Stimulated activated CD8-positive, alpha-beta memory T cell treated with anti-CD3 and anti-CD28 coated beads, Interleukin-4, amount 100 ng/mL, for 4 hours (primary cell): ENCODE results near the gene CAPN2.
"Not testable (repeated sequence)": the region's sequence is repeated elsewhere in the genome, so short reads cannot be mapped to it uniquely, and the experiment has no call there.

Experiments used
- DNase-seq, 2 donors: peaks; one replicate each; pipeline ENCODE4 v3.0.0-alpha.2; 2020; ENCODE audit warnings: low read depth in 2 of 2, low spot score in 1 of 2

Gene CAPN2

DNA sequence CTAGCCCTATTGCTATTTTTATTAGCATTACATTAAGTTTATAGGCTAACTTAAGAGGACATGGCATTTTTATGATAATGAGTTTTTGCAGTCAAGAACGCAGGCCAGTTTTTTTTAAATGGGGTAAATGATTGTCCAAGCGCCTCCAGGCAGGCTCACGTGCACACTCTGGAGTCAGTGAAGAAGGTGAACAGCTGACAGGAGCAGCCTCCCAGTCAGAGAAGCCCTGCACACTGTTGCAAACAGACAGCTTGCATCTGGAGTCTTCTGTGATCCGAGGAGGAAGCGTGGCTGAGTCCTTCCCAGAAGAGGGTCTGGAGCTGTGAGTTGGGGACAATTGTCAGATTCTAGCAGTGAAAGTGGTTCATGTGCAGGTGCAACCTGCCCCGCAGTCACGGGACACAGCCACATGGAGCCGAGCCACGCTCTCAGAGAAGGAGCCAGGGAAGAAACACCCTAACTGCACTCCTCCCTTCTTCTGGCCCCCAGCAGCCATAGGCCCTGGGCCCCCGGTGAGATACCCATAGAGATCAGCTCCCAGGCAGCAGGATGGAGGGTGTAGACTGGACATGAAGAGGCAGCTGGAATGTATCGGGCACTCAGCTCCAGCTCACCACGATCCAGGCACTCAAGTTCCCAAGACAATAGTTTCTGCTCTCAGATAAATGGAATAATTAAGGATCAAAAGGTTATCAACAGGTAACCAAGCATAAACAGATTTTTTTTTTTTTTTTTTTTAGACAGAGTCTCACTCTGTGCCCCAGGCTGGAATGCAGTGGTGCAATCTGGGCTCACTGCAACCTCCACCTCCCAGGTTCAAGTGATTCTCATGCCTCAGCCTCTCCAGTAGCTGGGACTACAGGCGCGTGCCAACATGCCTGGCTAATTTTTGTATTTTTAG, 26.4 kb downstream of the CAPN2 start:
- no peak for DNase-seq

GRCh38 chr1:223739366-223740037, 27.2 kb downstream of the CAPN2 start:
- no peak for DNase-seq

- not testable (repeated sequence) for DNase-seq
Observed at GRCh38 chr1:223740038-223740736, 27.8 kb downstream of the CAPN2 start.

DNA sequence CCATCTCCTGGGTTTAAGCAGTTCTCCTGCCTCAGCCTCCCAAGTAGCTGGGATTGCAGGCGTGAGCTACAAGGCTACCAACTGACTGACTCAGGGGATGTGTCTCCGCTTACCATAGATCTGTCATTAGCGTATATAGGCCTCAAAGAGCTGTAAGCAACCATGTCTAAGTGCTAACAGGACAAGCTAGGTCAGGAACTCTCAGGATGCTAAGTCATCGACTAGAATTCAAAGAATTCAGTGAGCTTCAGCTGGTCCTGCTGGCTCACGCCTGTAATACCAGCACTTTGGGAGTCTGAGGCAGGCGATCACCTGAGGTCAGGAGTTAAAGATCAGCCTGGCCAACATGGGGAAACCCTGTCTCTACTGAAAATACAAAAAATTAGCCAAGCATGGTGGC, 29.5 kb downstream of the CAPN2 start:
- DNase-seq, result no peak

- no peak for DNase-seq
Observed at GRCh38 chr1:223742856-223743517, 30.6 kb downstream of the CAPN2 start.

DNA sequence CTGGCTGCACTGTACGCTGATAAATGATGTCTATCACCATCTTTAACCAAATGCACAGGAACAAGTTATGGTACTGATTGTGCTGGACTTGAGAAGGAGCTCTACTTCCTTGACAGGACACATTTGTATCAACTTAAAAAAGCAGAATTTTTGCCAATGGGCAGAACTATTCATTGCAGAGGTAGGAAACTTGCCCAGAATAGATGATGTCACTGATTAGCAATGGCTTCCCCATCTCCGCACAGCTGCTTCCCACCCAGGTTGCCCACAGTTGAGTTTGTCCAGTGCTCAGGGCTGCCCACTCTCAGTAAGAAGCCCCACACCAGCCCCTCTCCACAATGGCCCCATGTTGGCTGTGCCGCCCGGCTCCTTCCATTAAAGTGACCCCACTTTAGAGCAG, 33.4 kb downstream of the CAPN2 start:
- no peak for DNase-seq

- no peak for DNase-seq
Observed at GRCh38 chr1:223747838-223748335, 35.5 kb downstream of the CAPN2 start.

DNA sequence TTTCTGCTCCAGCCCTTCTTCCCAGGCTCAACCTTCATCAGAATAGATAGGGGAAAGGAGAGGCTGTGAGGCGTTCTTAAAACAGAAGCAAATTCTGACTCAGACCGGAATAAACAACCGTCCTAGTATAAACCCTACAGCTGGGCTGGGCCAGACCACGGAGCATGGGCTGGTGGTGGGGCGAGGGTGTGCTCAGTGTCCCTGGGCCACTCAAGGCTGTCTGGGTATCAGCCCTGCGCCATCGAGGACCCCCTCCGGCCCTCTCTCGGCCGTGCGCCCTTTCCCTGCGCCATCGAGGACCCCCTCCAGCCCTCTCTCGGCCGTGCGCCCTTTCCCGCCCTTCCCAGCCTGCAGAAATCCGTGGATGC, 36.0 kb downstream of the CAPN2 start:
- DNase-seq, result no peak

DNA sequence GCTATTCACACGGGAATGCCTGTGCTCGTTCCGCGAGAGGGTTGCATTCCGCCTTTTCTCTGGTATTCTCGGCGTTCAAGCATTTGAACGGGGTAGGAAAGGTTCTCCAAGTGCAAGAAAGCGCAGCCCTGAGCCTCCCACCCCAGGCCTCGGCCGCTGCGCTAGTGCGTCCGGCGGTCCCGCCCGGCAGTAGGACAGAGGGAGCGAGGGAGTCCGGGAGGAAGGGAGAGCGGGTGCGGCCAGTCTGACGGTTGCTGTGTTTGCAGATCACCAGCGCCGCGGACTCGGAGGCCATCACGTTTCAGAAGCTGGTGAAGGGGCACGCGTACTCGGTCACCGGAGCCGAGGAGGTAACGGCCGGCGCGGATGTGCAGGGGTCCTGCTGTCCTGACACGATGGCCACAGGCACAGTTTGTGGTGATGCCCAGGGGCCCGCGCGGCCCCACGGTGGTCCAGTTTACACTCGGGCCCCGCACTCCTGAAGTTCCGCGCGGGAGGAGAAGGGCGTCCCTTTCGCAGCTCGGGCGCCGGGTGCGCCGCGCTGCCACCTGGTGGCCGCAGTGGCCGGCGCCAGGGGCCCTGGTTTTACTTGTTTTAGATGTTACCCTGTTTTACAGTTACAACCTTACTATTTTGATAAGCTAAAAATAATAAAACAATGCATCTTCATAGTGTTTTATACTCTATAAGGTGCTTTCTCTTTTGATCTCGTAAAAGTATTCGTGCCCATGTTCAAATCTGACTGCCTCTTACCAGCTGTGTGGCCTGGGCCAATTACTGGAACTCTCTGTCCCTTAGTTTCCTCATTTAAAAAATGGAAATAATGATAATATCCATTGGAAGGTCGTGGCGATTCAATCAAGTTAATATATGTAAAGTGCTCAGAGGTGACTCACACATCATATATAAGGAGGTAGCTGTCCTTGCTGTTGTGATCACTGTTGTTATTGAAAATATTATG, 36.7 kb downstream of the CAPN2 start:
- peak; percentile 26 to 38 for DNase-seq

DNA sequence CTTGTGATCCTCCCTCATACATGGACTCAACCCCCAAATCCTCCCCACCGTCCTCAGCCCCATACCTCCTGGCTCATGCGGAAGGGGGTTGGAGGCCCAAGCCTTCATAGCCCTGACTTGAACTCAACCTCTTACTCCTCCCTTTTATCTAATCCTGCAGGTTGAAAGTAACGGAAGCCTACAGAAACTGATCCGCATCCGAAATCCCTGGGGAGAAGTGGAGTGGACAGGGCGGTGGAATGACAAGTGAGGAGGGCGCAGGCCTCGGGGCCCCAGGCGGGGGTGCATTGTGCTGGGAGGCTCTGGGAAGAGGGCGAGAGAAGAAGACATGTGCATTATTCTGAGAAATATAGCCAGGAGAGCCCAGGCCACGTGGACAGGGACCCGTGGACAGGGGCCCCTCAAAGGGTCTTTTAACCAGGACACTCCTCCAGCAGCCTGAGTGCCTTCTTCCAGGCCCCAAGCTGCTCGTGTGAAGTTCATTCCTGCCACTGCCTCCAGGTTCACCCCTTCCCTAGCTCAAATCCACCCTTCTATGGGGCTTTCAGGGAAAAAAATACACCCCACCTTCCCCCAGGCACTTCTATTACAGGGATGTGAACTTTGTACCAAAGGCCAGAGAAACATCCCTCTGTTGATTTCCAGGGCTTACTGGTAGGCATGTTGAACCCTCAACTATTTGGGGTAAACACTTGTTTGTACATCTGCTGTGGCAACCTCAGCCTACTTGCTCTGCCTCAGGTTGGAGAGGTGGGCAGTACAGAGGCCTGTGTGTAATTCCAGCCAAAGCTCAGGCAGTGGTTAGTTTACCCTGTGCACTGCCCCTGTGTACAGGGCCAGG, 38.6 kb downstream of the CAPN2 start:
- DNase-seq, result no peak

GRCh38 chr1:223751696-223752095, 39.4 kb downstream of the CAPN2 start:
- no peak for DNase-seq

- no peak for DNase-seq
Observed at GRCh38 chr1:223752721-223753515, 40.6 kb downstream of the CAPN2 start.

- DNase-seq, result no peak
Observed at GRCh38 chr1:223754681-223755431, 42.5 kb downstream of the CAPN2 start.

DNA sequence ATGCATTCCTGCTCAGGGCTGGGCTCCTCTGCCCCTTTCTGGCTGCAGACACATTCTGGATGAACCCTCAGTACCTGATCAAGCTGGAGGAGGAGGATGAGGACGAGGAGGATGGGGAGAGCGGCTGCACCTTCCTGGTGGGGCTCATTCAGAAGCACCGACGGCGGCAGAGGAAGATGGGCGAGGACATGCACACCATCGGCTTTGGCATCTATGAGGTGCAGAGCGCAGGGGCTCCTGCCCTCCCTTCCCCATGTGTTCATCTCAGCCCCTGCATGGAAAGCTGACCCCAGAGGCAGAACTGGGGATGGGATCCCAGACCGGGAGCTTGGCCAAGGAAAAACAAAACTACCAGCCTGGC, 43.1 kb downstream of the CAPN2 start:
- DNase-seq, result no peak

- DNase-seq, result no peak
Observed at GRCh38 chr1:223755992-223756775, 43.8 kb downstream of the CAPN2 start.

GRCh38 chr1:223756806-223757700, 44.7 kb downstream of the CAPN2 start:
- no peak for DNase-seq
